ENCODE data around the gene TMEM164. TPM values are rescaled to one million over a fixed set of nuclear protein-coding genes. Genes with fewer than 3 reads are reported as not detected.

The TMEM164 gene
- total RNA-seq, 4 donors from 2014 or later, result 8.2 to 13.4 (median 11.1) TPM

GRCh38 chrX:110066488-110067225 is 63.7 kb downstream of the TMEM164 start:
- TF ChIP-seq POLR2A (IDR thresholded peaks at IDR 0.05; ENCODE audit: low read depth) (no peak), CTCF (IDR thresholded peaks at IDR 0.05) (no peak), EP300 (IDR thresholded peaks at IDR 0.05) (no peak), POLR2AphosphoS5 (IDR thresholded peaks at IDR 0.05) (no peak)
- Histone ChIP-seq H3K4me3 (no peak overlapping the region), H3K27ac (replicated peaks in 1 of 4) (no peak overlapping the region), H3K36me3 (no peaks in the 10 kb centered on the region), H3K27me3 (no peaks in the 10 kb centered on the region), H3K4me1 (no peaks in the 10 kb centered on the region), H3K9me3 (no peaks in the 10 kb centered on the region)
- 72% methylated on average over 7 of the region's 7 CpGs for WGBS
- no peak for DNase-seq (ENCODE audit: extremely low spot score)
- intact Hi-C loops (cut with DNase I), result no loop called here

GRCh38 chrX:110070970-110071369 is 68.1 kb downstream of the TMEM164 start:
- no peaks in the 10 kb centered on the region for H3K36me3 ChIP-seq
- no peak for DNase-seq (ENCODE audit: extremely low spot score)
- intact Hi-C loops (cut with DNase I), result no loop called here
- no peak overlapping the region for H3K4me3 ChIP-seq
- no peak for TF ChIP-seq POLR2A (IDR thresholded peaks at IDR 0.05; ENCODE audit: low read depth)
- TF ChIP-seq CTCF (IDR thresholded peaks at IDR 0.05), result no peak
- TF ChIP-seq POLR2AphosphoS5 (IDR thresholded peaks at IDR 0.05), result no peak
- TF ChIP-seq EP300 (IDR thresholded peaks at IDR 0.05), result no peak
- H3K4me1 ChIP-seq, result no peaks in the 10 kb centered on the region
- 87% methylated on average over 2 of the region's 2 CpGs for WGBS
- no peak overlapping the region for H3K27ac ChIP-seq (replicated peaks in 1 of 4)
- peaks cover 0 to 11% (median 0%) of the 10 kb centered on the region in 4 donors for H3K9me3 ChIP-seq
- H3K27me3 ChIP-seq, result no peaks in the 10 kb centered on the region

- Histone ChIP-seq H3K9me3 (no peaks in the 10 kb centered on the region), H3K4me1 (peaks cover 5 to 13% (median 10%) of the 10 kb centered on the region in 4 donors), H3K36me3 (no peaks in the 10 kb centered on the region), H3K4me3 (no peak overlapping the region), H3K27me3 (no peaks in the 10 kb centered on the region), H3K27ac (replicated peaks in 1 of 4) (no peak overlapping the region)
- no peak for DNase-seq (ENCODE audit: extremely low spot score)
- TF ChIP-seq POLR2A (IDR thresholded peaks at IDR 0.05; ENCODE audit: low read depth) (no peak), CTCF (IDR thresholded peaks at IDR 0.05) (no peak)
- intact Hi-C loops (cut with DNase I), result no loop called here
These were observed 78.4 kb downstream of the TMEM164 start for GRCh38 chrX:110081320-110081719.

- TF ChIP-seq POLR2AphosphoS5 (IDR thresholded peaks at IDR 0.05) (no peak), CTCF (IDR thresholded peaks at IDR 0.05) (no peak), EP300 (IDR thresholded peaks at IDR 0.05) (no peak), POLR2A (IDR thresholded peaks at IDR 0.05; ENCODE audit: low read depth) (no peak)
- Histone ChIP-seq H3K36me3 (no peaks in the 10 kb centered on the region), H3K4me1 (peaks cover 5 to 13% (median 10%) of the 10 kb centered on the region in 4 donors), H3K9me3 (no peaks in the 10 kb centered on the region), H3K27ac (replicated peaks in 1 of 4) (no peak overlapping the region), H3K4me3 (no peak overlapping the region), H3K27me3 (no peaks in the 10 kb centered on the region)
- WGBS, result 17% methylated on average over 1 of the region's 1 CpG
- DNase-seq (ENCODE audit: extremely low spot score), result no peak
- intact Hi-C loops (cut with DNase I), result no loop called here
These were observed 78.8 kb downstream of the TMEM164 start for GRCh38 chrX:110081740-110082139.

- no peaks in the 10 kb centered on the region for H3K27me3 ChIP-seq
- 38% methylated on average over 4 of the region's 4 CpGs for WGBS
- H3K27ac ChIP-seq (replicated peaks in 1 of 4), result no peak overlapping the region
- peaks cover 5 to 13% (median 10%) of the 10 kb centered on the region in 4 donors for H3K4me1 ChIP-seq
- H3K36me3 ChIP-seq, result no peaks in the 10 kb centered on the region
- intact Hi-C loops (cut with DNase I), result no loop called here
- DNase-seq (ENCODE audit: extremely low spot score), result no peak
- TF ChIP-seq POLR2A (IDR thresholded peaks at IDR 0.05; ENCODE audit: low read depth) (no peak), CTCF (IDR thresholded peaks at IDR 0.05) (no peak), EP300 (IDR thresholded peaks at IDR 0.05) (no peak)
- H3K9me3 ChIP-seq, result no peaks in the 10 kb centered on the region
- H3K4me3 ChIP-seq, result no peak overlapping the region
These were observed 79.2 kb downstream of the TMEM164 start for GRCh38 chrX:110082161-110082560.
